Nephron progenitor cell (in vitro differentiated cells): ENCODE measurements around the gene PCBP4.

Experiments used
- DNase-seq: peaks from one replicate; pipeline ENCODE4 v3.0.0; 2021
- H3K27ac Mint-ChIP-seq: 2 replicates; pipeline ENCODE4 v1.8.0; 2021; ENCODE audit warnings: mild to moderate bottlenecking, moderate library complexity, mixed read lengths
- H3K27me3 Mint-ChIP-seq: 2 replicates; pipeline ENCODE4 v1.8.0; 2021; ENCODE audit warnings: mild to moderate bottlenecking, low read depth, mixed read lengths; ENCODE audit not compliant: poor library complexity
- H3K36me3 Mint-ChIP-seq: 2 replicates; pipeline ENCODE4 v1.8.0; 2021; ENCODE audit warnings: low read depth, mixed read lengths
- H3K4me1 Mint-ChIP-seq: 2 replicates; pipeline ENCODE4 v1.8.0; 2021; ENCODE audit warnings: mixed read lengths
- H3K4me3 Mint-ChIP-seq: 2 replicates; pipeline ENCODE4 v1.8.0; 2021; ENCODE audit warnings: mild to moderate bottlenecking, moderate library complexity, mixed read lengths
- H3K9me3 Mint-ChIP-seq: 2 replicates; pipeline ENCODE4 v1.8.0; 2021; ENCODE audit warnings: mild to moderate bottlenecking, moderate library complexity, mixed read lengths
- TF ChIP-seq, protein P1 (sequence below): fragments of 200-600 bp; sonication (generic); IDR thresholded peaks from 2 replicates; pipeline ENCODE4 v1.5.0; 2021; ENCODE audit warnings: antibody characterized with exemption

The PCBP4 gene

GRCh38 chr3:51937014-51937413 is 30.2 kb downstream of the PCBP4 start:
- TF ChIP-seq, protein P1, sequence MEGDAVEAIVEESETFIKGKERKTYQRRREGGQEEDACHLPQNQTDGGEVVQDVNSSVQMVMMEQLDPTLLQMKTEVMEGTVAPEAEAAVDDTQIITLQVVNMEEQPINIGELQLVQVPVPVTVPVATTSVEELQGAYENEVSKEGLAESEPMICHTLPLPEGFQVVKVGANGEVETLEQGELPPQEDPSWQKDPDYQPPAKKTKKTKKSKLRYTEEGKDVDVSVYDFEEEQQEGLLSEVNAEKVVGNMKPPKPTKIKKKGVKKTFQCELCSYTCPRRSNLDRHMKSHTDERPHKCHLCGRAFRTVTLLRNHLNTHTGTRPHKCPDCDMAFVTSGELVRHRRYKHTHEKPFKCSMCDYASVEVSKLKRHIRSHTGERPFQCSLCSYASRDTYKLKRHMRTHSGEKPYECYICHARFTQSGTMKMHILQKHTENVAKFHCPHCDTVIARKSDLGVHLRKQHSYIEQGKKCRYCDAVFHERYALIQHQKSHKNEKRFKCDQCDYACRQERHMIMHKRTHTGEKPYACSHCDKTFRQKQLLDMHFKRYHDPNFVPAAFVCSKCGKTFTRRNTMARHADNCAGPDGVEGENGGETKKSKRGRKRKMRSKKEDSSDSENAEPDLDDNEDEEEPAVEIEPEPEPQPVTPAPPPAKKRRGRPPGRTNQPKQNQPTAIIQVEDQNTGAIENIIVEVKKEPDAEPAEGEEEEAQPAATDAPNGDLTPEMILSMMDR, result no peak
- Mint-ChIP-seq H3K4me1 (peaks cover 23% of the 10 kb centered on the region), H3K4me3 (no peak overlapping the region), H3K27me3 (peaks cover 3% of the 10 kb centered on the region), H3K27ac (no peak overlapping the region), H3K36me3 (peaks cover 28% of the 10 kb centered on the region), H3K9me3 (no peaks in the 10 kb centered on the region)
- no peak for DNase-seq

- TF ChIP-seq, protein P1, result no peak
- H3K9me3 Mint-ChIP-seq, result no peaks in the 10 kb centered on the region
Measured at GRCh38 chr3:51935886-51936755, 31.1 kb downstream of the PCBP4 start.

GRCh38 chr3:51934991-51935885 is 32.0 kb downstream of the PCBP4 start:
- DNase-seq, result no peak
- TF ChIP-seq, protein P1, result no peak
- H3K9me3 Mint-ChIP-seq, result no peaks in the 10 kb centered on the region
- H3K36me3 Mint-ChIP-seq, result peaks cover 36% of the 10 kb centered on the region
- H3K27ac Mint-ChIP-seq, result no peak overlapping the region
- peaks cover 10% of the 10 kb centered on the region for H3K4me1 Mint-ChIP-seq
- no peak overlapping the region for H3K4me3 Mint-ChIP-seq
- peaks cover 3% of the 10 kb centered on the region for H3K27me3 Mint-ChIP-seq

More at GRCh38 chr3:51935886-51936755, 31.1 kb downstream of the PCBP4 start:
- Mint-ChIP-seq H3K27ac (no peak overlapping the region), H3K27me3 (peaks cover 3% of the 10 kb centered on the region), H3K4me1 (peaks cover 19% of the 10 kb centered on the region), H3K36me3 (peaks cover 32% of the 10 kb centered on the region), H3K4me3 (no peak overlapping the region)
- no peak for DNase-seq

DNA sequence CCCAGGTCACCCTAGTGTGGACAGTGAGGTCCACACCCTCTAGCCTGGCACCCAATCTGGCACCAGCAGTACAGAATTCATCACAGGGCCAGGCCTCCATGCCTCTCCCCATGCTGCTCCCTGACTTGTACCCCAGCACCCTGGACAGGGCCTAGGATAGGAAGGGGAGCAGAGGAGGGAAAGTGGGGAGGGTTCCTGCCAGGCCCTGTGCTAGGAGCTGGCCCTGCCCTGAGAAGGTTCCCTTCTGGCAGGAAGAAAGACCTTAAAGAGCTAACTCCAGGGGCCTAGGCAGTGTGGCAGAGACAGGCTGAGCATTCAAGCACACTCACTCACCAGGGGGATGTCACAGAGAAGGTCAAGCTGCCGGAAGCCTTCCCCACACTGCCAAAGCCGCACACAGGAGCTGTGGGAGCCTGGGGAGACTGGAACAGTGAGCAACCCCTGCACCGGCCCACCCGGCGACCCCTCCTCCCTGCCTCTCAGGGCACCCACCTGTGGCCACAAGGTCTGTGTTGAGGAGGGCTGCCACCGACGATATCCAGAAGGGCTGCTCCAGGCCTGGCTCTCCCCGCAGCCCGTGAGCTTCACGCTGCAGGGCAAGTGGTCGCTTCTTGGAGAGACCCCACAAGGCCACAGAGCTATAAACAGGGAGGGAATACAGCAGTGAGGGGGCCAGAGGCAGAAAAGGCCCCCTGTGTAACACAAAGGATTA is 33.0 kb downstream of the PCBP4 start:
- Mint-ChIP-seq H3K36me3 (peaks cover 36% of the 10 kb centered on the region), H3K4me1 (peaks cover 4% of the 10 kb centered on the region), H3K27me3 (peaks cover 3% of the 10 kb centered on the region), H3K9me3 (no peaks in the 10 kb centered on the region), H3K27ac (no peak overlapping the region), H3K4me3 (no peak overlapping the region)
- TF ChIP-seq, protein P1, result no peak
- DNase-seq, result no peak

GRCh38 chr3:51933471-51934138 is 33.6 kb downstream of the PCBP4 start:
- Mint-ChIP-seq H3K4me1 (no peaks in the 10 kb centered on the region), H3K4me3 (no peak overlapping the region), H3K27ac (no peak overlapping the region), H3K36me3 (peaks cover 36% of the 10 kb centered on the region), H3K9me3 (no peaks in the 10 kb centered on the region), H3K27me3 (peaks cover 3% of the 10 kb centered on the region)
- TF ChIP-seq, protein P1, result no peak
- no peak for DNase-seq
